HepG2 (cell line): Measurements from ENCODE around the gene TMBIM1. TPM values are rescaled to one million over a fixed set of nuclear protein-coding genes. Genes with fewer than 3 reads are reported as not detected.

ENCODE experiments used
- ATAC-seq: fragments of 200-7000 bp; cut with Tn5 transposase; 3 replicates; pipeline ENCODE4 v1.9.1; 2020; ENCODE audit warnings: mild to moderate bottlenecking, moderate library complexity
- BruUV-seq: library from RNA; stranded (reverse); fragments of 400-500 nt; replicated peaks from 2 replicates; lab custom pipeline; 2021; lab: Mats Ljungman, UMichigan
- CTCF ChIA-PET: fragments of 300-600 bp; formaldehyde crosslinking; extraction: SDS; loops from one replicate; lab custom pipeline; 2021; ENCODE audit warnings: low total read pairs, inconsistent platforms, low intra/inter-chr PET ratio; lab: Yijun Ruan, JAX
- POLR2A ChIA-PET: fragments of 350-600 bp; sonication (Branson Sonifier 250); formaldehyde crosslinking; loops from one replicate; lab custom pipeline; 2020; ENCODE audit warnings: antibody characterized with exemption, inconsistent platforms; lab: Yijun Ruan, JAX
- DNase-seq: peaks from one replicate; pipeline ENCODE4 v3.0.0-alpha.2; 2015; ENCODE audit warnings: low spot score
- FAIRE-seq: peaks from 3 replicates; lab custom pipeline; 2011; peaks lifted over from hg19 to GRCh38; lab: Jason Lieb, UNC
- H2AFZ ChIP-seq: one replicate; pipeline ENCODE4 v1.6.1; 2011; ENCODE audit warnings: low read length, inconsistent platforms
- H3K27ac ChIP-seq: fragments of 300-600 bp; 3 replicates; pipeline ENCODE4 v1.8.0; 2011; ENCODE audit warnings: mixed run types, mild to moderate bottlenecking, mixed read lengths, low read length, inconsistent platforms; ENCODE audit not compliant: insufficient read depth; ENCODE audit errors: extremely low read length
- H3K27me3 ChIP-seq, 2 experiments: fragments of 200-600 bp in 1 of 2; 2 replicates in 1 of 2; 3 replicates in 1 of 2; pipeline versions ENCODE4 v1.6.0 to v1.8.0; 2011; ENCODE audit warnings: low read length in 2 of 2, mild to moderate bottlenecking in 2 of 2, moderate library complexity in 2 of 2, inconsistent platforms in 1 of 2; ENCODE audit not compliant: insufficient read depth in 2 of 2, control insufficient read depth in 1 of 2
- H3K36me3 ChIP-seq, 2 experiments: fragments of 200-600 bp in 1 of 2; replicated peaks in 1 of 2; 2 replicates in 1 of 2; 3 replicates in 1 of 2; pipeline versions ENCODE4 v1.5.1 to v1.8.0; 2011; ENCODE audit warnings: low read length in 2 of 2, inconsistent platforms in 1 of 2; ENCODE audit not compliant: insufficient read depth in 2 of 2, control insufficient read depth in 1 of 2
- H3K4me1 ChIP-seq: 2 replicates; pipeline ENCODE4 v1.5.1; 2012; ENCODE audit warnings: low read length, inconsistent platforms; ENCODE audit not compliant: insufficient read depth
- H3K4me2 ChIP-seq: 2 replicates; pipeline ENCODE4 v1.6.0; 2011; ENCODE audit warnings: low read depth, low read length, inconsistent platforms
- H3K4me3 ChIP-seq, 3 experiments: fragments of 200-600 bp in 1 of 3; sonication (generic), shearing (Covaris generic) in 1 of 3; replicated peaks in 1 of 3; 2 replicates each; pipeline ENCODE4 v1.5.1; 2011 to 2016; ENCODE audit warnings: low read length in 3 of 3, inconsistent platforms in 2 of 3, low read depth in 2 of 3, mild to moderate bottlenecking in 2 of 3, control low read depth in 1 of 3, mixed read lengths in 1 of 3; ENCODE audit not compliant: insufficient read depth in 1 of 3
- H3K79me2 ChIP-seq: one replicate; pipeline ENCODE4 v1.6.1; 2011; ENCODE audit warnings: low read length, inconsistent platforms; ENCODE audit not compliant: insufficient read depth
- H3K9ac ChIP-seq: 2 replicates; pipeline ENCODE4 v1.6.0; 2011; ENCODE audit warnings: mild to moderate bottlenecking, low read depth, low read length, inconsistent platforms; ENCODE audit not compliant: insufficient read depth
- H3K9me3 ChIP-seq: 2 replicates; pipeline ENCODE4 v1.5.1; 2012; ENCODE audit warnings: mild to moderate bottlenecking, low read length
- H4K20me1 ChIP-seq: 2 replicates; pipeline ENCODE4 v1.6.0; 2011; ENCODE audit warnings: inconsistent platforms, mild to moderate bottlenecking, low read length, moderate library complexity; ENCODE audit not compliant: insufficient read depth
- CBFB ChIP-seq: sonication (generic); formaldehyde crosslinking; IDR thresholded peaks from 2 replicates; pipeline ENCODE4 v1.4.0; 2020; ENCODE audit warnings: missing genetic modification reagents
- PHB2 ChIP-seq: fragments of 450-650 bp; IDR thresholded peaks from 2 replicates; pipeline ENCODE4 v1.6.1; 2018; ENCODE audit not compliant: partially characterized antibody
- RFXAP ChIP-seq: sonication (generic); formaldehyde crosslinking; IDR thresholded peaks from 2 replicates; pipeline ENCODE4 v1.4.0; 2020; ENCODE audit warnings: missing genetic modification reagents, borderline replicate concordance
- SP2 ChIP-seq: sonication (generic); formaldehyde crosslinking; IDR thresholded peaks from 2 replicates; pipeline ENCODE4 v1.5.1; 2020; ENCODE audit warnings: mild to moderate bottlenecking, missing genetic modification reagents
- ZFY ChIP-seq: sonication (generic); formaldehyde crosslinking; IDR thresholded peaks from 2 replicates; pipeline ENCODE4 v1.4.0; 2020; ENCODE audit warnings: missing genetic modification reagents
- ZMYM4 ChIP-seq: sonication (generic); formaldehyde crosslinking; IDR thresholded peaks from 2 replicates; pipeline ENCODE4 v1.8.1; 2023; ENCODE audit warnings: mild to moderate bottlenecking, missing genetic modification reagents
- ZNF549 ChIP-seq: sonication (generic); formaldehyde crosslinking; IDR thresholded peaks from 2 replicates; pipeline ENCODE4 v1.5.0; 2020; ENCODE audit warnings: missing genetic modification reagents
- ZNF709 ChIP-seq: sonication (generic); formaldehyde crosslinking; IDR thresholded peaks from 2 replicates; pipeline ENCODE4 v1.5.0; 2020; ENCODE audit warnings: mild to moderate bottlenecking, missing genetic modification reagents
- ZNF883 ChIP-seq: sonication (generic); formaldehyde crosslinking; IDR thresholded peaks from 2 replicates; pipeline ENCODE4 v1.5.1; 2020; ENCODE audit warnings: mild to moderate bottlenecking, missing genetic modification reagents; ENCODE audit errors: not compliant biosample characterization
- WGBS: methylation state at CpG from one replicate; pipeline ENCODE4 v1.1.6; 2017; ENCODE audit warnings: low lambda C conversion rate; 5-methylcytosine and 5-hydroxymethylcytosine counted together
- in situ Hi-C: cut with HindIII; loops from 2 replicates; pipeline ENCODE4 v1.10.0; 2017; ENCODE audit warnings: low pct_unique_long_range_greater_than_20kb; ENCODE audit not compliant: extremely low pct_ligation_motif_present
- intact Hi-C: fragments of 100-400 bp; cut with micrococcal nuclease; formaldehyde crosslinking; loops from one replicate; pipeline ENCODE4 v1.10.0; 2022; ENCODE audit not compliant: unreplicated experiment
- polyA plus RNA-seq, 8 experiments: library from polyadenylated mRNA; depleted of rRNA in 3 of 8; stranded (reverse) in 7 of 8; unstranded in 1 of 8; fragments of >200 nt; fragmentation: Illumina TruSeq in 4 of 8; extraction: Trizol in 4 of 8; gene quantifications; 2 replicates each; pipeline versions ENCODE4 v1.2.1 to v1.2.3, GENCODE V29; 2011 to 2016; ENCODE audit warnings: low read depth in 4 of 8, missing spikeins in 1 of 8, mixed read lengths in 1 of 8; ENCODE audit not compliant: insufficient read depth in 1 of 8
- total RNA-seq, 5 experiments: library from RNA; depleted of rRNA; stranded (reverse); fragments of >200 nt; fragmentation: Illumina TruSeq; extraction: Trizol; gene quantifications; 2 replicates each; pipeline ENCODE4 v1.2.3, GENCODE V29; 2016; ENCODE audit warnings: low read depth in 1 of 5
- TF ChIP-seq, protein P1 (sequence below): sonication (generic); formaldehyde crosslinking; IDR thresholded peaks from 2 replicates; pipeline ENCODE4 v1.5.1; 2020; ENCODE audit warnings: missing genetic modification reagents, mild to moderate bottlenecking, borderline replicate concordance
- TF ChIP-seq, protein P2 (sequence below): sonication (generic); formaldehyde crosslinking; IDR thresholded peaks from 2 replicates; pipeline ENCODE4 v1.4.0; 2020; ENCODE audit warnings: missing genetic modification reagents, mild to moderate bottlenecking, borderline replicate concordance
- TF ChIP-seq, protein P3 (sequence below): sonication (generic); formaldehyde crosslinking; conservative IDR thresholded peaks from 2 replicates; pipeline ENCODE4 v1.8.0; 2022; ENCODE audit warnings: low read depth, missing genetic modification reagents

Gene TMBIM1
- total and polyA plus RNA-seq, 2 of the 13 experiments (the other 11 are each of a cell fraction or from before 2014, with no cell fraction given) = 127 to 139 TPM

DNA sequence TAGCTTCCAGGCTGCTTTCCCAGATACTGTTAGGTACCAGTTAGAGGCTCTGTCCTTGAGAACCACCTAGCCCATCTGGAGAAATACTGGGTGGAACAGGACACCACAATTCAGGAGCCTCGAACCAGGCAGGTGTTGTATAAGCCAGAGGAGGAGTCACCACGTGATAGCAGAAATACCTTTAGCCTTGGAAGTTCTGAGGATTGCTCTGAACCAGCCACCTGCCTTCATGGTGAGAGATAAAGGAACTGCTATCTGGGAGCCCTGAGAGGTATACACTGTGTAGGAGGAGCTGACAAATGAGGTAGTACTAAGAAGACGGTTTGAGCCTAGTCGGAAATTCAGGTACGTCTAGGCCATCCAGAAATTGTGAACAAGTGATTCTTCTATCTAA lies 39.1 kb downstream of the TMBIM1 start:
- TF ChIP-seq CBFB (CRISPR knock-in tag) (no peak), ZNF709 (CRISPR knock-in tag) (no peak), ZMYM4 (CRISPR knock-in tag) (no peak), PHB2 (no peak), ZNF883 (CRISPR knock-in tag) (no peak), ZFY (no peak), RFXAP (CRISPR knock-in tag) (no peak), SP2 (CRISPR knock-in tag) (no peak), ZNF549 (CRISPR knock-in tag) (no peak)
- TF ChIP-seq, protein P1, sequence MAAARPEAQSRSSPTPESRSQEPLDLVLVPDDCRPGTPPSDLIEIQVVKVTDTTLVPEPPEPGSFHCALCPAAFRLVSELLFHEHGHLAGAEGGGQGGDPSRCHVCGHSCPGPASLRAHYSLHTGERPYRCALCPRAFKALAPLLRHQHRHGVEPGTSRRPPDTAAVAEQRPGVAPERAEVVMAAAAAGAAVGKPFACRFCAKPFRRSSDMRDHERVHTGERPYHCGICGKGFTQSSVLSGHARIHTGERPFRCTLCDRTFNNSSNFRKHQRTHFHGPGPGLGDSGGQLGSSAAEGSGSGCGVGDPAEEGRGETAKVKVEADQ (CRISPR knock-in tag) = no peak
- TF ChIP-seq, protein P2, sequence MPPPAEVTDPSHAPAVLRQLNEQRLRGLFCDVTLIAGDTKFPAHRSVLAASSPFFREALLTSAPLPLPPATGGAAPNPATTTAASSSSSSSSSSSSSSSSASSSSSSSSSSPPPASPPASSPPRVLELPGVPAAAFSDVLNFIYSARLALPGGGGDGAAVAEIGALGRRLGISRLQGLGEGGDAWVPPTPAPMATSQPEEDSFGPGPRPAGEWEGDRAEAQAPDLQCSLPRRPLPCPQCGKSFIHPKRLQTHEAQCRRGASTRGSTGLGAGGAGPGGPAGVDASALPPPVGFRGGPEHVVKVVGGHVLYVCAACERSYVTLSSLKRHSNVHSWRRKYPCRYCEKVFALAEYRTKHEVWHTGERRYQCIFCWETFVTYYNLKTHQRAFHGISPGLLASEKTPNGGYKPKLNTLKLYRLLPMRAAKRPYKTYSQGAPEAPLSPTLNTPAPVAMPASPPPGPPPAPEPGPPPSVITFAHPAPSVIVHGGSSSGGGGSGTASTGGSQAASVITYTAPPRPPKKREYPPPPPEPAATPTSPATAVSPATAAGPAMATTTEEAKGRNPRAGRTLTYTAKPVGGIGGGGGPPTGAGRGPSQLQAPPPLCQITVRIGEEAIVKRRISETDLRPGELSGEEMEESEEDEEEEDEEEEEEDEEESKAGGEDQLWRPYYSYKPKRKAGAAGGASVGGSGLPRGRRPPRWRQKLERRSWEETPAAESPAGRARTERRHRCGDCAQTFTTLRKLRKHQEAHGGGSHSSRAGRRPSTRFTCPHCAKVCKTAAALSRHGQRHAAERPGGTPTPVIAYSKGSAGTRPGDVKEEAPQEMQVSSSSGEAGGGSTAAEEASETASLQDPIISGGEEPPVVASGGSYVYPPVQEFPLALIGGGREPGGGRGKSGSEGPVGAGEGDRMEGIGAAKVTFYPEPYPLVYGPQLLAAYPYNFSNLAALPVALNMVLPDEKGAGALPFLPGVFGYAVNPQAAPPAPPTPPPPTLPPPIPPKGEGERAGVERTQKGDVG (CRISPR knock-in tag) = no peak
- TF ChIP-seq, protein P3, sequence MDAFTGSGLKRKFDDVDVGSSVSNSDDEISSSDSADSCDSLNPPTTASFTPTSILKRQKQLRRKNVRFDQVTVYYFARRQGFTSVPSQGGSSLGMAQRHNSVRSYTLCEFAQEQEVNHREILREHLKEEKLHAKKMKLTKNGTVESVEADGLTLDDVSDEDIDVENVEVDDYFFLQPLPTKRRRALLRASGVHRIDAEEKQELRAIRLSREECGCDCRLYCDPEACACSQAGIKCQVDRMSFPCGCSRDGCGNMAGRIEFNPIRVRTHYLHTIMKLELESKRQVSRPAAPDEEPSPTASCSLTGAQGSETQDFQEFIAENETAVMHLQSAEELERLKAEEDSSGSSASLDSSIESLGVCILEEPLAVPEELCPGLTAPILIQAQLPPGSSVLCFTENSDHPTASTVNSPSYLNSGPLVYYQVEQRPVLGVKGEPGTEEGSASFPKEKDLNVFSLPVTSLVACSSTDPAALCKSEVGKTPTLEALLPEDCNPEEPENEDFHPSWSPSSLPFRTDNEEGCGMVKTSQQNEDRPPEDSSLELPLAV (CRISPR knock-in tag) = no peak
- peaks cover 40 to 77% of the 10 kb centered on the region in 2 experiments for H3K36me3 ChIP-seq
- H3K4me2 ChIP-seq = no peak overlapping the region
- no peaks in the 10 kb centered on the region for H4K20me1 ChIP-seq
- ATAC-seq = no peak
- H3K9ac ChIP-seq = no peak overlapping the region
- POLR2A ChIA-PET = interaction anchor here (0.9 to 2.2 kb wide), 2 partner anchors 9 to 17 kb away, joined by 3 to 5 read pairs; partner anchors contain the start of genes AAMP and PNKD
- in situ Hi-C loops = no loop called here
- FAIRE-seq = no peak
- 94% methylated on average over 5 of the region's 5 CpGs for WGBS
- no peaks in the 10 kb centered on the region for H3K27me3 ChIP-seq
- intact Hi-C loops = no loop called here
- H3K4me1 ChIP-seq = no peaks in the 10 kb centered on the region
- no peak for DNase-seq
- no peak overlapping the region for H3K27ac ChIP-seq
- CTCF ChIA-PET = no interaction called here
- no TSS peak for BruUV-seq
- no peak overlapping the region for H3K4me3 ChIP-seq
- no peaks in the 10 kb centered on the region for H3K9me3 ChIP-seq
- H3K79me2 ChIP-seq = no peaks in the 10 kb centered on the region
- no peak overlapping the region for H2AFZ ChIP-seq
